UCSD-AML1 (cell line): ENCODE measurements around the gene PKP3.

ENCODE experiments used
- DNase-seq: peaks from one replicate; lab custom pipeline; 2025; ENCODE audit not compliant: unreplicated experiment; lab: John Stamatoyannopoulos, UW

The PKP3 gene

DNA sequence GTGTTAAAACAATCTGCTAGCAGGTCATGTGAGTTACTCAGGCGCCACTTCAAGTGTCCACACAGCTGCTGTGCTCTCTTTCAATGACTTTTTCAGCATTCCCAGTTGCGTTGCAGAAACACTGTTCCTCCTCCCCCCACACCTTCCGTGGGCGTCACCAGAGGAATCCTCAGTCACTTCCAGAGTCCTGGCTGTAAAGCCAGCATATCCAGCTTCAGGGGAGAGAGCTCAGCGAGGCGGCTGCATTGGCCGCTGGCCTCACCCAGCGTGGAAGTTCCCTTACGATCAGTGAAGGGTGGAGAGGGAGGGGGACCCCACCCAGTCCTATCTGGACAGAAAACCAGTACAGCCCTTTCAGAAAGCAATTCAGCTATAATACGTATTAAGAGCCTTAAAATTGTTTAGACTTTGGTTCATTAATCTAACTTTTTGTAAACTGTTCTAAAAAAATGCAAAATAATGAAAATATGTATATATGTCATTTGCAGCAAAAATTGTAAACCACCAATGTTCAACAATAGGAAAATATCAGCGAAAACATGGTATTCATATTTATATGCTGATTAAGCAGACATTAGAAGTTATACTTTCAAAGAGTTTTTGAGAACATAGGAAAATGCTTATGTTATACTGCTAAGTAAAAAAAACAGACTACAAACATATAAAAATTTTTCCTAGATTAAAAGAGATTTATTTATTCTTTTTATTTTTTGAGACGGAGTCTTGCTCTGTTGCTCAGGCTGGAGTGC lies 50.6 kb downstream of the PKP3 start:
- no peak for DNase-seq

- DNase-seq: no peak
These were observed 52.0 kb downstream of the PKP3 start for GRCh38 chr11:445765-446588.

DNA sequence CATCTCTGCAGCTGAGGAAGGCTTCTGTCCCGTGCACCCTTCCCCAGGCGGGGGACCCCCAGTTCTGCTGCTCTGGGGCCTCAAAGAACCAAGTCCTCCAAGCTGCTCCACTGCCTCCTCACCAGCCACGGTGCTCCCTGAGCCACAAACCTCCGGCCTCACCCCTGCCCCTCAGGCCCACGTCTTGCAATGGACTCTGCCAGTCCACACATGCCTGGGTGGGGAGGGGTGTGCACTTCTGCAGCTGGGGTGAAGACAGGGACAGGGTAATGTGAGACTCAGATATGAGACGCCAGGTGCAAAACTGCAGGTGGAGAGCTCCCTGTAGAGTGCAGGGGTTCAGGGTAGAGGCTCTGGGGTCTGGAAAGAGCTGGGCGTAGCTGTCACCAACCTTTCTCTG lies 52.9 kb downstream of the PKP3 start:
- DNase-seq: no peak

GRCh38 chr11:447923-448731 lies 54.1 kb downstream of the PKP3 start:
- DNase-seq: peak; percentile 95

GRCh38 chr11:449889-450808 lies 56.1 kb downstream of the PKP3 start, which contains the start of gene PTDSS2:
Gene PTDSS2, plus strand, starts transcription at chr11:450279. Its CDS starts 177 bp downstream, at chr11:450456.
- DNase-seq: peak; percentile 95

GRCh38 chr11:450809-451451 lies 56.9 kb downstream of the PKP3 start:
- DNase-seq: peak; percentile 66

DNA sequence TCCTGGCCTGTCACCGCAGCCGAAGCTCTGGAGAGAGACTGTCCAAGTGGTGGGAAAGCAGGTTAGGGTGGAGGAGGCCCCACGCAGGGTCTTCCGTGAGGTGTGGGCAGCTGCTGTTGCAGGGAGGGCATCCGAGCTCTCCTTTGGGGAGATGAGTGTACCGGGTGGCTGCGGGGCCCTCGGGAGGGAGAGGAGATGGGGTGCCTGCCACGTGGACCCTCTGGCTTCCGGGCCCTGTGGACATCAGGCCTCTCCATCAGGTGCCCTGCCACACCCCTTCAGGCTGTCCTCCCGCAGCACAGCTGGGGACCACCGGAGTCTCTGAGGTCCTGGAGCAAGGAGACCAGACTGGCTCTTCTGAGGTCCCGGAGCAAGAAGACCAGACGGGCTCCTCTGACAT lies 57.7 kb downstream of the PKP3 start:
- DNase-seq: no peak

GRCh38 chr11:452203-452744 lies 58.3 kb downstream of the PKP3 start:
- no peak for DNase-seq

GRCh38 chr11:452916-453527 lies 59.0 kb downstream of the PKP3 start:
- no peak for DNase-seq

DNA sequence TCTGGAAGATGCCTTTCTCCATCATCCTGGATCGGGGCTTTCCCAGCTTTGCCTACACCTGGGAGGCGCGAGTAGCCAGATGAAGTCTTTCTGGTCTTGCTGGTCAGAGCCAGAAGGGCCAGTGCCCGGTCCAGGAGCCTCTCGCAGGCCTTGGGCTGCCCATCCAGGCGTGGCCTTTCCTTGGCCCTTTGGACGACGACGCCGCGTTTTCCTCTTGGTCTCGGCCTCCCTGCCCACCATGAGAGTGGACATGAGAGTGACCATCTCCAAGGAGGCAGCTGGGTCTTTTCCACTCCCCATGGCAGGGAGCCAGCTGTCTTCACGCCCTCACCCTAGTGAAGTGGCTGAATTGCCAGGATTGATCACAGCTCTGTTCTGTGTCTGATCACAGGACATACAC lies 59.6 kb downstream of the PKP3 start:
- DNase-seq: no peak

GRCh38 chr11:454043-454442 lies 60.0 kb downstream of the PKP3 start:
- DNase-seq: no peak
